GM18517 (cell line): ENCODE data around the gene STK32B.
"Not testable (repeated sequence)": the region's sequence is repeated elsewhere in the genome, so short reads cannot be mapped to it uniquely, and the experiment has no call there.

Experiments
- ATAC-seq: cut with Tn5 transposase; IDR thresholded peaks from one replicate; pipeline ENCODE4 v1.9.1; 2021; ENCODE audit warnings: mild to moderate bottlenecking, moderate library complexity; ENCODE audit not compliant: unreplicated experiment

Gene STK32B

DNA sequence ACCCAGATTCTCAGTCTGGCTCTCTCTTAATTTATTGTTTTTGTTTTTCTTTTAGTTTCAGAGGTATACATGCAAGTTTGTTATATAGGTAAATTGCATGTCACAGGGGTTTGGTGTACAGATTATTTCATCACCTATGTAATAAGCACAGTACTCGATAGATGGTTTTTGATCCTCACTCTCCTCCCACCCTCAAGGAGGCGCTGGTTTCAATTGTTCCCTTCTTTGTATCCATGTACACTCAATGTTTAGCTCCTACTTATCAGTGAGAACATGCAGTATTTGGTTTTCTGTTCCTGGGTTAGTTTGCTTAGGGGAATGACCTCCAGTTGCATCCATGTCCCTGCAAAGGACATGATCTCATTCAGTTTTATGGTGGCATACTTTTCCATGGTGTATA, 198.4 kb downstream of the STK32B start:
- no peak for ATAC-seq

- not testable (repeated sequence) for ATAC-seq
Measured at GRCh38 chr4:5250536-5250935, 199.3 kb downstream of the STK32B start.

- ATAC-seq: no peak
Measured at GRCh38 chr4:5256421-5256820, 205.1 kb downstream of the STK32B start.

DNA sequence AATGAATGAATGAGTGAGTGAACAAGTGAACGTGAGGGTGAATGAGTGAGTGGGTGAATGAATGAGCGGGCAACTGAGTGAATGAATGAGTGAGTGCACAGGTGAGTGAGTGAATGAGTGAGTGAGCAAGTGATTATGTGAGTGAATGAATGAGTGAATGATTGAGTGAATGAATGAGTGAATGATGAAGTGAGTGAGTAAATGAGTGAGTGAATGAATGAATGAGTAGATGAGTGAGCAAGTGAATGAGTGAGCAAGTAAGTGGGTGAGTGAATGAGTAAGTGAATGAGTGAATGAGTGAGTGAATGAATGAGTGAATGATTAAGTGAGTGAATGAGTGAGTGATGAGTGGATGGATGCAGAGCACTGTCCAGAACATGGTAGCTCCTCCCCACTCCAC, 205.8 kb downstream of the STK32B start:
- ATAC-seq: no peak

DNA sequence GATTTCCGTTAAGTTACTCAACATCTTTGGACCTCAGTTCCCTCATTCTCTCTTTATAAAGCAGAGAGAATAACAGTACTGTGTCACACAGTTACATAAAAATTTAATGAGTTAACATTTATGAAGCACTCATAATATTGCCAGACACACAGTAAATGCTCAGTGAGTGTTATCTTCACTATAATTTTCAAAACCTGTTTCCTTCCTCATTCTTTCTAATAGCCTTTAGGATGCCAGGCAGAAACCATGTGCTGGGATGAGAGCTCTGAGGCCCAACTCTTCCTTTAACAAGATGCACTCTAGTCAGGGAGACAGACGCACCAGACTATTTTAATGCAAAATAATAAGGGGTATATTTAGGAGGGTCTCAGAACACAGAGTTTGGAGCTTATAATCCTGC, 208.2 kb downstream of the STK32B start:
- ATAC-seq: no peak

- no peak for ATAC-seq
Measured at GRCh38 chr4:5260121-5260520, 208.8 kb downstream of the STK32B start.

GRCh38 chr4:5261866-5262265, 210.6 kb downstream of the STK32B start:
- ATAC-seq: no peak

- ATAC-seq: no peak
Measured at GRCh38 chr4:5266991-5267390, 215.7 kb downstream of the STK32B start.

DNA sequence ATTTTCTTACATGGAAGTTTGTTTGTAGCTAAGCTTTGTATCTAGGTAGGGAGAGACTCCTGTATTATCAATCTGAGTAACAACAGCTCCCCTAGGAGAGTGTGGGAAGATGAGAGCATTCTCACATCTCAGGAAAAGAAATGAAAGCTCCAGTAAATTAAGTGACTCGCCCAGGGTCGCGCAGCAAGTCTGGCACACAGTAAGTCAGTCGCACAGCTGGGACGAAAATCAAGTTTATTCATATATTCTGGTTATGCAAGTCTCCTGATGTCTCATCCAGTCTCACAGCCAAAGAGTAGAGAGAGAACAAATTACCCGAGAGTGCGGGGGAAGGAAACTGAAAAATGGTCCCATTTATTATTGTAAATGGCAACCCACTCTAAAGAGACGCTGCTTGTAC, 216.1 kb downstream of the STK32B start:
- no peak for ATAC-seq

DNA sequence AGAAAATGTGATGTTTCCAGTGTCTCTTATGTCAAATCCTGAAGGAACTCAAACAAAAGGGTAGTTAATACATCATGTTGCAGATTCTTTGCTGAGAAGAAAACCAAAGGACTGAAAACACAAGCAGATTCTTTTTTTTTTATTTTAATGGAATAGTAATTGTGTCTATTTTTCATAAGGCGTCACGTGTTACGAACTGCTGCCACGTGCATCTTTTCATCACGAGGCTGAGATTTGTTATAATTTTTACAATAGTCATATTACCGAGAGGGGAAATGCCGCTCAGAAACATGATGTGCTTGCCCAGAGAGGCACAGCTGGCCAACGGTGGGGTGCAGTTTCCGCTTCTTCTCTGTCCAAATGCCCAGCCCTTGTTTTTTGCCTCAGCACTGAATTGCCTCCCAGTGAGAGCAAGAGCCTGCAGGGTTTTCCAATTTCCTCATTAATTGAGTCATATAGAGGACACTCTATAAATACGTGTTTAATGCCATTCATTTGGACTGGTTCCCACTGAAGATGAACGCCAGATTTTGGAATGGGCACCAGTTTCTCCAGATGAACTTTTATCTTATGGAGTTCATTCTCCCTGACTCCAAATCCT, 225.3 kb downstream of the STK32B start:
- no peak for ATAC-seq

GRCh38 chr4:5277079-5277478, 225.8 kb downstream of the STK32B start:
- no peak for ATAC-seq

DNA sequence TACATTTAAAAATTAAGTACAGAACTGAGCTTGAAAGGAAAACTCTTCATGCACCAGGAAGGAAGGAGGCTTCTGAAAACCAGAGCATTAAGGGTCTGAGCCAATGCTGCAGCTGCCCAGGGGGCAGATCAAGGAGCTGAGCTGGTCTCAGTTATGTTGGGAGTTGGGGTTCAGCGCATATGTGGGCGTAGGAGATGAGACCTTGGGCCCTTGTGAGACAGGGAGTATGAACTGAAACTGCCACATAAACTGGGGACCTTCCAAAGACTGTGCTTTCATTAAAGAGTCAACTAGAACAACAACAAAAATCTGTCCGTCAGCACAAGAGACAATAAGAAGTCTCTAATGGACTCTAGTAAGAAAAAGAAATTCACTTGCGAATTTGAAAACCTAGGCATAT, 226.9 kb downstream of the STK32B start:
- no peak for ATAC-seq

DNA sequence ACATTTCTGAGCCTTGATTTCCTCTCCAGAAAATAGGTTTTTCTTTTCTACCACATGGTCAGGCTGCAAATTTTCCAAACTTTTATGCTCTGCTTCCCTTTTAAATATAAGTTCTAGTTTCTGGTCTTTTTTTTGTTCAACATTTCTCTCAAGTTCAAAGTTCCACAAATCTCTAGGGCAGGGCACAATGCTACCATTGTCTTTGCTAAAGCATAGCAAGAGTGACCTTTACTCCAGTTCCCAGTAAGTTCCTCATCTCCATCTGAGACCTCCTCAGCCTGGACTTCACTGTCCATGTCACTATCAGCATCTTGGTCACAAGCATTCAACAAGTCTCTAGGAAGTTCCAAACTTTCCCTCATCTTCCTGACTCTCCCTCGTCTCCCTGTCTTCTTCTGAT, 228.8 kb downstream of the STK32B start:
- ATAC-seq: not testable (repeated sequence)

DNA sequence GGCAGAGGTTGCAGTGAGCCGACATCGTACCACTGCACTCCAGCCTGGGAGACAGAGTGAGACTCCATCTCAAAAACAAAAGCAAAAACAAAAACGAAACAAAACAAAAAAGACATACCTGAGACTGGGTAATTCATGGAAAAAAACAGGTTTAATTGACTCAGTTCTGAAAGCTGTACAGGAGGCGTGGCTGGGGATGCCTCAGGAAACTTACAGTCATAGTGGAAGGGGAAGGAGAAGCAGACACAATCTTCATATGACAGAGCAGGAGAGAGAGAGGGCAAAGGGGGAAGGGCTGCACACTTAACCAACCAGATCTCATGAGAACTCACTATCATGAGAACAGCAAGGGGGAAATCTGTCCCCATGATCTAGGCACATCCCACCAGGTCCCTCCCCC, 229.5 kb downstream of the STK32B start:
- ATAC-seq: no peak

- no peak for ATAC-seq
Measured at GRCh38 chr4:5283837-5284236, 232.6 kb downstream of the STK32B start.

- ATAC-seq: no peak
Measured at GRCh38 chr4:5284517-5284916, 233.2 kb downstream of the STK32B start.

DNA sequence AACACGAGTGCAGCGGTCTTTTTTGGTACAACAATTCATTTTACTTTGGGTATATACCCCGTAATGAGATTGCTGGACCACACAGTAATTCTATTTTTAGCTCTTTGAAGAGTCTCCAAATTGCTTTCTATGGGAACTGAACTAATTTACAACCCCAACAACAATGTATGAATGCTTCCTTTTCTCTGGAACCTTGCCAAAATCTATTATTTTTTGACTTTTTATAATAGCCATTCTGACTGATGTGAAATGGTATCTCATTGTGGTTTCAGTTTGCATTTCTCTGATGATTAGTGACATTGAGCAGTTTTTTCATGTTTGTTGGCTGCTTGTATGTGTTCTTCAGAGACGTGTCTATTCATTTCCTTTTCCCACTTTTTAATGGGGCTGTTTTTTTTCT, 240.8 kb downstream of the STK32B start:
- ATAC-seq: no peak

GRCh38 chr4:5298000-5298787, 246.9 kb downstream of the STK32B start:
- not testable (repeated sequence) for ATAC-seq

DNA sequence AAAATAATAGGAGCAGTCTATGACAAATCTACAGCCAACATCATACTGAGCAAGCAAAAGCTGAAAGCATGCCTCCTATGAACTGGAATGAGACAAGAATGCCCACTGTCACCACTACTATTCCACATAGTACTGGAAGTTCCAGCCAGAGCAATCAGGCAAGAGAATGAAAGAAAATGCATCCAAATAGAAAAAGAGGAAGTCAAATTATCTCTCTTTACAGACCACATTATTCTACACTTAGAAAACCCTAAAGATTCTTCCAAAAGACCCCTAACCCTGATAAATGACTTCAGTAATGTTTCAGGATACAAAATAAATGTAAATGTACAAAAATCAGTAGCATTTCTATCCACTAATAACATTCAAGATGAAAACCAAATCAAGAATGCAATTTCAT, 249.0 kb downstream of the STK32B start:
- ATAC-seq: no peak

DNA sequence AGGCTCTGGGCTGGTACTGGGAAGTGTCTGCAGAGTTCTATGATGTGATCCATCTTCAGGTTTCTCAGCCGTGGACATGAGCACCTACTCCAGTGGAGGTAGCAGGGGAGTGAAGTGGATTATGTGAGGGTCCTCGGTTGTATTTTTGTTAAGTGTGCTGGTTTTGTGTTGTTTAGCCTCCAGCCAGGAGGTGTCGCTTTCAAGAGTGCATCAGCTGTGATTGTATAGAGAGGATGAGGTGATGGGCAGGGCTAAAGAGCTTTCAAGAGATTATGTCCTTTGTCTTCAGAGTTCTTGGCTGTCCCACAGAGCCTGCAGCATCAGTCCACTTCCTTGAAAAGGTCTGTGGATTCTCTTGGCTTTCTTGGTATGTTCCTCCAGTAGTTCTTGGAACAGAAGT, 256.6 kb downstream of the STK32B start:
- no peak for ATAC-seq

GRCh38 chr4:5322321-5322720, 271.0 kb downstream of the STK32B start:
- no peak for ATAC-seq

- ATAC-seq: no peak
Measured at GRCh38 chr4:5330339-5330989, 279.2 kb downstream of the STK32B start.
